Measurements from ENCODE around the gene DCUN1D2.
"Not testable (repeated sequence)": the region's sequence is repeated elsewhere in the genome, so short reads cannot be mapped to it uniquely, and the experiment has no call there.

The DCUN1D2 gene

DNA sequence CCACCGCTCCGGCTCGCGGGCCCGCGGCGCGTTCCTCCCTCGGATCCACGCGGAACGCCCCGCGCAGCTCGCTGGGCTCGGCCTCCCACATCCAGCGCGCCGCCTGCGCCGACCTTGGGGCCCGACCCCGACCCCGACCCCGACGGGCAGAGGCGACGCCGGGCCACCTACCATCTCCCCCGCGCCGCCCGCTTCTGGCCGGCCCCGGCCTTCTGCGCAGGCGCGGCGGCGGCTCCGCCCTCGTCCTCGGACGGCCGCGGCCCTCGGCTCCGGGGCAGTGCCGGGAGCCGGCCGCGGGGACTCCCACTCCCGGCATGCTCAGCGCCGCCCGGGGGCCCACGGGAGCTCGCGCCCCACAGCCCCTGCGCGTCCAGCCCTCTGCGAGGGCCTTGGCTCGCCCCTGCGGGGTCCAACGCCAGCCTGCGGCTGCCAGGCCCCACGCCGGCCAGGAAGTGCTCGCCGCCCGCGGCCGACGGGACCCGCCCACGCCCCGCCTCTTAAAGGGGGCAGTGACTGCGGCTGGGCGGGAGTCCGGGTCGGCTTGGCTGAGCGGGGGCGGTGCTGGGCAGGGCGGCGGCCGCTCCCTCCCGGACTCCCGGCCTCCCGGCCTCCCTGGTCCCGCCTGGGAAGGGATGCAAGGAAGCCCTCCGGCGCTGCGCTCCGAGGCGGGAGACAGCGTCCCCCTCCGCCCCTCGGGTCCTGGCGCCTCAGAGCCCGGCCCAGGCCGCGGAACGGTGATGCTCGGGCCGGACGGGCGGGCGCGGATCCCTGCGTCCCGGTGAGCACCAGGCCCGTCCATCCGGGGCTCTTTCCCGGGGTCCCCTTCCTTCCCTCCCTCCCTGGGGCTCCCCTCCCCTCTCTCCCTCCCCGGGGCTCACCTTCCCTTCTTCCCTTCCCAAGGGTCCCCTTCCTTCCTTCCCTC, at the start of gene DCUN1D2:
Gene DCUN1D2 (minus strand): TSS at position 216 of the 922 bp plus-strand sequence. CDS start 42 bp downstream, at position 174.
- peak; percentile 79 to 83 for DNase-seq

DNA sequence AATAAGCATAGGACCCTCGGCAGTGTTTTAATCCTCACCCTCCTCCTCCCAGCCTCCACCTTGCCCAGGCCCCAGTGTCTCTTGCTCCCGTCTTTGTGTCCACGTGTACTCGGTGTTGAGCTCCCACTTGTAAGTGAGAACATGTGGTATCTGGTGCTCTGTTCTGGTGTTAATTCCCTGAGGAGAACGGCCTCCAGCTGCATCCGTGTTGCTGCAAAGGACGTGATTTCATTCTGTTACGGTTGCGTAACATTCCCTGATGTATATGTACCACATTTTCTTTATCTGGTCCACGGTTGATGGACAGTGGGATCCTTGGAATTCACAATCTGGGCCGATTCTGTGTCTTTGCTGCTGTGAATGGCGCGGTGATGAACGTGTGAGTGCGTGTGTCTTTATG, 49.3 kb upstream of the DCUN1D2 start:
- no peak for DNase-seq

DNA sequence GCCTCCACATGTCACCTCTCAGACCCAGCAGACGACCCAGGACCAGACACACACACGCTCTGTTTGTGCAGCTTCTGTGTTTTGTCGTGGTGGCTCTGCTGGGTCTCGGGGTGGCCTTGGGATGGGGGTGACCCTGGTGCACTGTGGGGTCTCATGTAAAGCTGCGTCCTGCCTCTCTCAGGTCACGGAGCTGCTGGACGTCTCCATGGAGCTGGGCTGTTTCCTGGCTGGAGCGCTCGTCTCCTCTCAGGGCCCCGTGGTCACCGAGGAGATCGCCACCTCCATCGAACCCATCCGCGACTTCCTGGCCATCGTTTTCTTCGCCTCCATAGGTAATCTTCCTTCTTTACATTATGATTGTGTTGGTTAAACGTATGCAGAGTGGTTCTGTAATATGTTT, 48.7 kb upstream of the DCUN1D2 start:
- DNase-seq: no peak

DNA sequence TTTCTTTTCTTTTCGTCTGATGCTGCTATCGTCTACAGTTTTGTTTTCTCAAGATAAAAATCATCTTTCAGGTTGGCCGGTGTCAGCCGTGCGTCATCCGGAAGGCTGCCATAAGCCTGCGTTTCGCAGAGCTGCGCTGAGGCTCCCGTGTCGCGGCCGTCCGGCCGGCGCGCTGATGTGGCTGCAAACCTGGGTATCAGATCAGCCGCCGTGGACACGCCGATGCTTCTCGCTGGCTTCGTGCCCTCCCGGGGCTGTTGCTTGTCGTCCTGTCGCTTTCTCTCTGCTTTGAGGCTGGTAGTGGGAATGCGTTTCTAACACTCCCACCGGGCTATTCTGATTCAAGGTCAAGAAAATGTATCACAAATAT, 48.2 kb upstream of the DCUN1D2 start:
- DNase-seq: no peak

- no peak for DNase-seq
Measured at GRCh38 chr13:113537909-113538688, 47.6 kb upstream of the DCUN1D2 start.

- no peak for DNase-seq
Measured at GRCh38 chr13:113537205-113537604, 46.7 kb upstream of the DCUN1D2 start.

- no peak for DNase-seq
Measured at GRCh38 chr13:113536461-113537110, 46.1 kb upstream of the DCUN1D2 start.

DNA sequence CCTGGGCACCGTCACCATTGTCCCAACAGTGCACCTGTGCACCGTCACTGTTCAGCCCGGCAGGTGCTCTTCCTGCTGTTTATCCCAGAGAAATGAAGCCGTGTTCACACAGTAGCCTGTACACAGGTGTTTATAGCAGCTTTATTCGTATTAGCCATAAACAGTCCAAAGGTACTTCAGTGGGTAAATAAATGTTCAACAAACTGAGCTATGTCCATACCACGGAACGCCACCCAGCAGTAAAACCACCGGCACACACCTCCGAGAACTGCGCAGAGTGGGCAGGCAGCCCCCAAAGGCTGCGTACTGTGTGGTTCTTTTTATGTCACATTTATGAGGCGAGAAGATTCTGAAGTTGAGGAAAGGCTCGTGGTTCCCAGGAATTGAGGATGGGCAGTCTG, 44.9 kb upstream of the DCUN1D2 start:
- no peak for DNase-seq

DNA sequence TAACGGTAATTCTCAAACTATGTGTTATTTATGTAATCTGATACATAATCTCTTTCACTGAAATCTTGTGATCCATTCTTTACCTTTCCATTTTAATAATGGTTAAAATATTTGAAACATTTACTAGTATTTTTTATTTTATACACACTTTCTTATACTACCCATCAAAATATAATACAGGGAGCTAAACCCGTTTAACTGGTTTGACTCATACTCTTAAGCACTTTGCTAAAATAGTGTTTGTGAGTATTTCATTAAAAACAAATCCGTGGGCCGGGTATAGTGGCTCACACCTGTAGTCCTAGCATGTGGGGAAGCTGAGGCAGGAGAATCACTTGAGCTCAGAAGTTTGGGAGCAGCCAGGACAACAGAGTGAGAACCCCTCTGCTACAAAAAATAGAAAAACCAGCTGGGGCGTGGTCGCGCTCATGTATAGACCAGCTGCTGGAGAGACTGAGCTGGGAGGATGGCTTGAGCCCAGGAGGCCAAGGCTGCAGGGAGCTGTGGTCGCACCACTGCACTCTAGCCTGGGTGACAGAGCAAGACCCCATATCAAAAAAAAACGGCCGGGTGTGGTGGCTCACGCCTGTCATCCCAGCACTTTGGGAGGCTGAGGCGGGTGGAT, 43.8 kb upstream of the DCUN1D2 start:
- no peak for DNase-seq

DNA sequence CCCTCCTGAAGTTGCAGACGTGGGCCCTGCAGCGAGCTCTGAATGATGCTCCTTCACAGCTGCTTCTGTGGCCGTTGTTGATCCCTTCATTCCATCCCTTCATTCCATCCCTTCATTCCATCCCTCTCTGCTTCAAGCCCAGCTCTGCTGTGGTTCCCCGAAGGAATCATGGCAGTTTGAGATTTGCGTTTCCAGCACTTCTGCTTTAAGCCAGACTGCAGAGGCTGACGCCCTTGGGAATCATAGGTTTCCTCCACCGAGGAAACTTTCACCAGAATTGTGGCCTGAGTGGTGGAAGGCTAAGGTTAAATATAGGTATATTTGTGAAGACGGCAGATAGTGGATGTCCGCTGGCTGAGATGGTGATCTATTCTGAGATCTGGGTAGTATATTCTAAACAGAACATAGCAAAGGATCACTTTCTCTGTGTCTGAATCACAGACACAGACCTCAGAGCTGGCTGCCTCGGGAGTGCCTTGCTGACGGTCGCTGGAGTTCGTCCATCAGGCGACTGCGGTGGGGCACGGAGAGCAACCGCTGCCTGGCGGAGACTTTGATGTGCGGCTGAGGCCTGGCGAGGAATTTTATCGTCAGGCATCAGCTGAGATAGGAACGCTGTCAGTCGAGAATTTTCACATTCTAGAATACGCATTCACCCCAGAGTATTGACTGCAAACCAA, 42.8 kb upstream of the DCUN1D2 start:
- no peak for DNase-seq

- DNase-seq: no peak
Measured at GRCh38 chr13:113532156-113532806, 41.8 kb upstream of the DCUN1D2 start.

DNA sequence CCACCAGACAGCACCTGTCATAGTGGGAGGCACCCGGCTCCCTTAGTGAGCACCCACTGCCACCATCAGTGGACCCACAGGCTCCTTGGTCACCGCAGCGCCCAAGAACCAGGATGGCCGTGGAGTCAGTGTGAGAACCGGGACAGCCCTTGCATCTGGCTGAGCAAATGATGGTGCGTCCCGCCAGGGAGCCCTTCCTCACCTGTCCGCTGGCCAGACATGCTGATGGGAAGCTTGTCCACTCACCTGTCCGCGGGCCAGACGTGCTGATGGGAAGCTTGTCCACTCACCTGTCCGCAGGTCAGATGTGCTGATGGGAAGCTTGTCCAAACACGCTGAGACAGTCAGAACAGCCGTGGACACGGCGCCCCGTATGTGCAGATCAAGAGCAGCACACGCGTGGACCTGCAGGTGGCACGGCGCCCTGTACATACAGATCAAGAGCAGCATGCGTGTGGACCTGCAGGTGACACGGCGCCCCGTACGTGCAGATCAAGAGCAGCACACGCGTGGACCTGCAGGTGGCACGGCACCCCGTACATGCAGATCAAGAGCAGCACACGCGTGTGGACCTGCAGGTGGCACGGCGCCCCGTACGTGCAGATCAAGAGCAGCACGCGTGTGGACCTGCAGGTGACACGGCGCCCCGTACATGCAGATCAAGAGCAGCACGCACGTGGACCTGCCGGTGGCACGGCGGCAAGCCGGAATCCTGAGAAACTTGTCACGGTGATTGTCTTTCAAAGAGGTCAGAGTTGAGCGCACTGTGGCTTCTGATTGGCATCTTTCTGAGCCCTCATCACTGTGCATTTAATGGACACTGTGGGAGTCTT, 40.7 kb upstream of the DCUN1D2 start:
- no peak for DNase-seq

GRCh38 chr13:113528813-113529180, 38.3 kb upstream of the DCUN1D2 start:
- DNase-seq: no peak

DNA sequence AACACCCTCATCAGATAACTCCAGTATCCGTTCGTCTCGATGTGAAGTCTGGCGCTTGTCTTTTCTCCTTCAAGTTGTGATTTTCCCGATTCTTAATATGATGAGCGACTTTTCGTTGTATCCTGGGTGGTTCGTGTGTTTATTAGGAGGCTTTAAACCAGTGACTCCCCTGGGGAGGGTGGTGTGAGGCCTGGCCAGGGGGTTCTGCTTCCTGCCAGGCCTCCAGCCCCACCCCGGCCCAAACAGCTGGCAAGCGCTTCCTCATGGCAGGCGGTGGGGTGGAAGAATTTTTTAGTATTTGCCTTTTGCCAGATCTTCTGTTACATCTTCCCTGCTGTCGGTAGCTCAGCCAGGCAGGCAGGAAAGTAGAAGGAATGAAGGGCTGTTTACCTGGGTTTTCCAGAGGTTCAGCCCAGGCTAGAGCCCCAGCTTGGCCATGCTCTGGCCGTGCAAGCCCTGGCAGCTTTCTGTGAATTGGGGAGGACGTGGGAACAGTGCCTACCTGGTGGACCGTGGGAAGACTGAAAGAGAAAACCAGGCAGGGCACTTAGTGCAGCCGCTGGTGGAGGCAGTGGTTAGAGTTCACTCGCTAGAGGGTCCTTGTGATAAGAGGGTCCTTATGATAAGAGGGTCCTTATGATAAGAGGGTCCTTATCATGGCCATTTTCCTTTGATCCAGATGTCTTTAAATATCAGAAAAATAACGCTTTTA, 37.7 kb upstream of the DCUN1D2 start:
- no peak for DNase-seq

- DNase-seq: no peak
Measured at GRCh38 chr13:113527272-113527958, 36.9 kb upstream of the DCUN1D2 start.

GRCh38 chr13:113526466-113527220, 36.1 kb upstream of the DCUN1D2 start:
- no peak for DNase-seq

DNA sequence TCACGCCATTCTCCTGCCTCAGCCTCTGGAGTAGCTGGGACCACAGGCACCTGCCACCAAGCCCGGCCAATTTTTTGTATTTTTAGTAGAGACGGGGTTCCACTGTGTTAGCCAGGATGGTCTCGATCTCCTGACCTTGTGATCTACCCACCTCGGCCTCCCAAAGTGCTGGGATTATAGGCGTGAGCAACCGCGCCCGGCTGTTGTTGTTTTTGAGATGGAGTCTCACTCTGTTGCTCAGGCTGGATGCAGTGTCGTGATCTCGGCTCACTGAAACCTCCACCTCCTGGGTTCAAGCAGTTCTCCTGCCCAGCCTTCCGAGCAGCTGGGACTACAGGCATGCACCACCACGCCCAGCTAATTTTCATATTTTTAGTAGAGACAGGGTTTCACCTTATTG, 31.9 kb upstream of the DCUN1D2 start:
- DNase-seq: not testable (repeated sequence)

DNA sequence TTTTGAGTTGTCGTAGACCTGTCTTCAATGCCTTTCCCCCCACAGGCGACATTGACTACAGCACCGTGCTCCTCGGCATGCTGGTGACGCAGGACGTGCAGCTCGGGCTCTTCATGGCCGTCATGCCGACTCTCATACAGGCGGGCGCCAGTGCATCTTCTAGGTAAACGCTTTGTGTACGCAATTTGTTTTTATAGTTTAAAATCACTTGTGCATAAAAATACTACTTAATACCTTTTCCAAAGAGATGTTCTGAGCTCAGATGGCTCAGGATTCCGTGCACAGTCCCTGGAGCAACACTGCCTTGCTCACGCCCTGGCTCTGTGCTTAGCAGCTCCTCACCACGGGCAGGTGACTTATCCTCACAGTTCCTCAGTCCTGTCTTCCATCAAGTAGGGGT, 30.1 kb upstream of the DCUN1D2 start:
- DNase-seq: no peak

DNA sequence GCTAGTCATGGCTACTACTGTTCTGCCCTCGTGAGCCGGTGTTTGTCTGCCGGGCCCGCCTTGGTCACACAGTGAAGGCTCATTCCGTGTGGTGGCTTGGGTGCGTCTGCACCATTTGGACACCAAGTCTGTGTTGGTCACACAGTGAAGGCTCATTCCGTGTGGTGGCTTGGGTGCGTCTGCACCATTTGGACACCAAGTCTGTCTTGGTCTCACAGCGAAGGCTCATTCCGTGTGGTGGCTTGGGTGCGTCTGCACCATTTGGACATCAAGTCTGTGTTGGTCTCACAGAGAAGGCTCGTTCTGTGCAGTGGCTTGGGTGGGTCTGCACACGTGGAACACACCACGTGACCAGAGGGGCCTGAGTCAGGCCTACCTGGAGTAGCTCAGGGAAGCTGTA, 29.0 kb upstream of the DCUN1D2 start:
- no peak for DNase-seq

All from activated CD4-positive, alpha-beta T cell treated with anti-CD3 and anti-CD28 coated beads, Interleukin-2, amount 50 U/mL, for 48 hours (primary cell).